Measurements from ENCODE around the gene FBH1.

DNA sequence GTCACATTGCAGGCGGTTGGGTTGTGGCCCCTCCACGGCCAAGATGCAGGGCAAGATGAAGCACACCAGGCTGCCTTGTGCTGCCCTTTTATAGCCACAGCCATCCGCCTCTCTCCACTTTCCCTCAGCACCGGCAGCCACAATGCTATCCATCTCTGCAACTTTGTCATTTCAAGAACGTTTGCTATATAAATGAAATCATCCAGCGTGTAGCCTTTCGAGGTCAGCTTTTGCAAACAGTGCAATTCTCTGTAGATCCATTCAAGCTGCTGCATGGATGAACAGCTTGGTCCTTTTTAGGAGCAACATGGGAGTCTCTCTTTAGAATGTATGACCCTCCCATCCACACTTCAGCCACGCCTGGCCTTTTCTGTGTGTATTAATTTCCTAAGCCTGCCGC, 93.7 kb downstream of the FBH1 start:
- TF ChIP-seq, protein P1, sequence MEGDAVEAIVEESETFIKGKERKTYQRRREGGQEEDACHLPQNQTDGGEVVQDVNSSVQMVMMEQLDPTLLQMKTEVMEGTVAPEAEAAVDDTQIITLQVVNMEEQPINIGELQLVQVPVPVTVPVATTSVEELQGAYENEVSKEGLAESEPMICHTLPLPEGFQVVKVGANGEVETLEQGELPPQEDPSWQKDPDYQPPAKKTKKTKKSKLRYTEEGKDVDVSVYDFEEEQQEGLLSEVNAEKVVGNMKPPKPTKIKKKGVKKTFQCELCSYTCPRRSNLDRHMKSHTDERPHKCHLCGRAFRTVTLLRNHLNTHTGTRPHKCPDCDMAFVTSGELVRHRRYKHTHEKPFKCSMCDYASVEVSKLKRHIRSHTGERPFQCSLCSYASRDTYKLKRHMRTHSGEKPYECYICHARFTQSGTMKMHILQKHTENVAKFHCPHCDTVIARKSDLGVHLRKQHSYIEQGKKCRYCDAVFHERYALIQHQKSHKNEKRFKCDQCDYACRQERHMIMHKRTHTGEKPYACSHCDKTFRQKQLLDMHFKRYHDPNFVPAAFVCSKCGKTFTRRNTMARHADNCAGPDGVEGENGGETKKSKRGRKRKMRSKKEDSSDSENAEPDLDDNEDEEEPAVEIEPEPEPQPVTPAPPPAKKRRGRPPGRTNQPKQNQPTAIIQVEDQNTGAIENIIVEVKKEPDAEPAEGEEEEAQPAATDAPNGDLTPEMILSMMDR (IDR thresholded peaks at IDR 0.05; ENCODE audit: insufficient read depth, low read depth, low read length) = no peak
- TF ChIP-seq EZH2 (IDR thresholded peaks at IDR 0.05; ENCODE audit: insufficient read depth, low read length) = no peak
